Transverse colon (tissue), 4 donors: ENCODE data around the gene TULP3. TPM values are rescaled to one million over a fixed set of nuclear protein-coding genes. Genes with fewer than 3 reads are reported as not detected.
"Not testable (repeated sequence)": the region's sequence is repeated elsewhere in the genome, so short reads cannot be mapped to it uniquely, and the experiment has no call there.

Experiments
- DNase-seq: peaks from one replicate; pipeline ENCODE4 v3.0.0-alpha.2; 2019
- H3K27ac ChIP-seq, 4 donors: fragments of 200-600 bp; sonication (generic); 2 replicates each; pipeline ENCODE4 v1.5.1; 2016 to 2018; ENCODE audit warnings: inconsistent platforms in 4 of 4
- H3K27me3 ChIP-seq: fragments of 200-600 bp; sonication (generic); 2 replicates; pipeline ENCODE4 v1.5.1; 2017; ENCODE audit warnings: inconsistent platforms
- H3K36me3 ChIP-seq, 4 donors: fragments of 200-600 bp; sonication (generic); 2 replicates each; pipeline ENCODE4 v1.5.1; 2017 to 2019; ENCODE audit warnings: inconsistent platforms in 4 of 4
- H3K4me1 ChIP-seq, 4 donors: fragments of 200-600 bp; sonication (generic); 2 replicates each; pipeline ENCODE4 v1.5.1; 2017 to 2020; ENCODE audit warnings: inconsistent platforms in 4 of 4
- H3K4me3 ChIP-seq, 4 donors: fragments of 200-600 bp; sonication (generic); 1 replicate in 1 of 4; 2 replicates in 3 of 4; pipeline versions ENCODE4 v1.5.1 to v1.6.1; 2017 to 2019; ENCODE audit warnings: inconsistent platforms in 4 of 4
- H3K9me3 ChIP-seq, 2 donors: fragments of 200-600 bp; sonication (generic); 2 replicates each; pipeline ENCODE4 v1.5.1; 2017 to 2019; ENCODE audit warnings: inconsistent platforms in 2 of 2
- EP300 ChIP-seq: sonication (generic); formaldehyde crosslinking; IDR thresholded peaks from one replicate; pipeline ENCODE4 v1.6.1; 2017; ENCODE audit warnings: antibody characterized with exemption, low read depth
- POLR2A ChIP-seq: fragments of 450-650 bp; IDR thresholded peaks from one replicate; pipeline ENCODE4 v1.6.1; 2016; ENCODE audit warnings: antibody characterized with exemption, mild to moderate bottlenecking, moderate library complexity
- POLR2AphosphoS5 ChIP-seq, 3 donors: sonication (generic); formaldehyde crosslinking; IDR thresholded peaks; one replicate each; pipeline ENCODE4 v1.6.1; 2016; ENCODE audit warnings: antibody characterized with exemption in 3 of 3
- WGBS, 2 donors: methylation state at CpG; one replicate each; pipeline ENCODE4 v1.1.5; 2018; ENCODE audit warnings: low coverage in 1 of 2; 5-methylcytosine and 5-hydroxymethylcytosine counted together
- in situ Hi-C, 4 donors: fragments of 200-750 bp; cut with MboI; loops; one replicate each; pipeline versions ENCODE4 v1.15.0 to v1.15.1; 2017; ENCODE audit warnings: low sequenced_read_pairs in 3 of 4, low pct_ligation_motif_present in 1 of 4, low pct_unique_long_range_greater_than_20kb in 1 of 4
- intact Hi-C: fragments of 100-400 bp; cut with DNase I; formaldehyde crosslinking; loops from one replicate; pipeline ENCODE4 v1.15.1; 2023; ENCODE audit warnings: low total_unique reads
- total RNA-seq, 4 donors: library from RNA; depleted of rRNA; stranded (reverse); fragments of >200 nt; gene quantifications; one replicate each; pipeline ENCODE4 v1.1.0, GENCODE V29; 2016
- TF ChIP-seq, protein P1 (sequence below), 5 experiments: fragments of 200-600 bp in 3 of 5; fragments of 450-650 bp in 2 of 5; sonication (generic) in 3 of 5; IDR thresholded peaks; 1 replicate in 2 of 5; 2 replicates in 3 of 5; pipeline ENCODE4 v1.5.1; 2016 to 2017; ENCODE audit warnings: antibody characterized with exemption in 5 of 5, inconsistent platforms in 3 of 5, mild to moderate bottlenecking in 2 of 5, moderate library complexity in 1 of 5

Gene TULP3
- total RNA-seq, 4 donors from 2014 or later: 7.4 to 21.3 (median 16.9) TPM

- DNase-seq: no peak
- in situ Hi-C loops (loop anchor here (25.0 kb wide), 1 partner anchor 179 kb away; no protein-coding TSS in a partner anchor), intact Hi-C loops (loop anchor here (5.0 to 10.0 kb wide), 2 partner anchors 86 to 184 kb away; no protein-coding TSS in a partner anchor)
- no peak overlapping the region for H3K4me3 ChIP-seq
- WGBS, 2 donors: 92% methylated on average over 2 of the region's 2 CpGs; no CpG with 5 or more reads in 1 of the 2 donors
- peaks cover 0 to 23% (median 14%) of the 10 kb centered on the region in 4 donors for H3K4me1 ChIP-seq
- no peak overlapping the region for H3K27ac ChIP-seq
- H3K27me3 ChIP-seq: no peaks in the 10 kb centered on the region
- no peaks in the 10 kb centered on the region for H3K36me3 ChIP-seq
- H3K9me3 ChIP-seq: no peaks in the 10 kb centered on the region
- TF ChIP-seq POLR2AphosphoS5 (IDR thresholded peaks at IDR 0.05) (no peak), POLR2A (no peak), EP300 (no peak)
- TF ChIP-seq, protein P1, sequence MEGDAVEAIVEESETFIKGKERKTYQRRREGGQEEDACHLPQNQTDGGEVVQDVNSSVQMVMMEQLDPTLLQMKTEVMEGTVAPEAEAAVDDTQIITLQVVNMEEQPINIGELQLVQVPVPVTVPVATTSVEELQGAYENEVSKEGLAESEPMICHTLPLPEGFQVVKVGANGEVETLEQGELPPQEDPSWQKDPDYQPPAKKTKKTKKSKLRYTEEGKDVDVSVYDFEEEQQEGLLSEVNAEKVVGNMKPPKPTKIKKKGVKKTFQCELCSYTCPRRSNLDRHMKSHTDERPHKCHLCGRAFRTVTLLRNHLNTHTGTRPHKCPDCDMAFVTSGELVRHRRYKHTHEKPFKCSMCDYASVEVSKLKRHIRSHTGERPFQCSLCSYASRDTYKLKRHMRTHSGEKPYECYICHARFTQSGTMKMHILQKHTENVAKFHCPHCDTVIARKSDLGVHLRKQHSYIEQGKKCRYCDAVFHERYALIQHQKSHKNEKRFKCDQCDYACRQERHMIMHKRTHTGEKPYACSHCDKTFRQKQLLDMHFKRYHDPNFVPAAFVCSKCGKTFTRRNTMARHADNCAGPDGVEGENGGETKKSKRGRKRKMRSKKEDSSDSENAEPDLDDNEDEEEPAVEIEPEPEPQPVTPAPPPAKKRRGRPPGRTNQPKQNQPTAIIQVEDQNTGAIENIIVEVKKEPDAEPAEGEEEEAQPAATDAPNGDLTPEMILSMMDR (IDR thresholded peaks at IDR 0.05): no peak
Observed at GRCh38 chr12:2858334-2858733, 32.4 kb upstream of the TULP3 start.

DNA sequence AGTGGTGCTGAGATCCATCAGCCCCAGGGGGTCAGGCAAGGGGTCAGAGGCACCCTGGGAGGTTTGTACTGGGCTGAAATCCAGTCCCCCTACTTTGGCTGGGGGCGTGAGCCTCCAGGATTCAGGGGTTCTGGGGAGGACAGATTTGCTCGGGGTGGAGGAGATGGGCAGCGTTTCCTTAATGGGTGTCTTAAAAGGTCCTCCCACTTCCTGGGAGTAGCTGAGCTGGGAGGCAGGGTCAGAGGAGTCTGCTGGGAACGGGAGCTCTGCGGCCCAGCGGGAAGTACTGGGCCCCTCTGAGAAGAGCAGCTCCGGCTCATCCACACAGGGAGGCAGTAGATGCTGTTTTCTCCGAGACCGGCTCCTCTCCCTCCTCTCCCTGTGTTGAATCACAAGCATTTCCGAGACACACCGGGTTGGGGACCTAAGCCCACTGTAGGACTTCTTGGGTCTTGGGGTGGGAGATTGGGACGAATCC is 31.7 kb upstream of the TULP3 start:
- H3K27ac ChIP-seq: no peak overlapping the region
- intact Hi-C loops: loop anchor here (5.0 to 10.0 kb wide), 2 partner anchors 86 to 183 kb away; no protein-coding TSS in a partner anchor
- no peaks in the 10 kb centered on the region for H3K9me3 ChIP-seq
- no peak for DNase-seq
- H3K36me3 ChIP-seq: no peaks in the 10 kb centered on the region
- in situ Hi-C loops: loop anchor here (25.0 kb wide), 1 partner anchor 178 kb away; no protein-coding TSS in a partner anchor
- WGBS, 2 donors: 95% methylated on average over 12 of the region's 12 CpGs; no CpG with 5 or more reads in 1 of the 2 donors
- H3K27me3 ChIP-seq: no peaks in the 10 kb centered on the region
- no peak for TF ChIP-seq POLR2AphosphoS5 (IDR thresholded peaks at IDR 0.05)
- TF ChIP-seq, protein P1 (IDR thresholded peaks at IDR 0.05): no peak
- TF ChIP-seq POLR2A: no peak
- no peak for TF ChIP-seq EP300
- peaks cover 0 to 18% (median 10%) of the 10 kb centered on the region in 4 donors for H3K4me1 ChIP-seq
- no peak overlapping the region for H3K4me3 ChIP-seq

GRCh38 chr12:2860170-2860569 is 30.5 kb upstream of the TULP3 start:
- Histone ChIP-seq H3K27me3 (no peaks in the 10 kb centered on the region), H3K4me1 (peaks cover 0 to 8% (median 6%) of the 10 kb centered on the region in 4 donors), H3K27ac (no peak overlapping the region), H3K4me3 (no peak overlapping the region), H3K9me3 (no peaks in the 10 kb centered on the region), H3K36me3 (no peaks in the 10 kb centered on the region)
- in situ Hi-C loops: loop anchor here (25.0 kb wide), 1 partner anchor 177 kb away; no protein-coding TSS in a partner anchor
- DNase-seq: no peak
- intact Hi-C loops: loop anchor here (1.0 kb wide), 1 partner anchor 157 kb away; no protein-coding TSS in a partner anchor
- no peak for TF ChIP-seq EP300
- no peak for TF ChIP-seq POLR2AphosphoS5 (IDR thresholded peaks at IDR 0.05)

DNA sequence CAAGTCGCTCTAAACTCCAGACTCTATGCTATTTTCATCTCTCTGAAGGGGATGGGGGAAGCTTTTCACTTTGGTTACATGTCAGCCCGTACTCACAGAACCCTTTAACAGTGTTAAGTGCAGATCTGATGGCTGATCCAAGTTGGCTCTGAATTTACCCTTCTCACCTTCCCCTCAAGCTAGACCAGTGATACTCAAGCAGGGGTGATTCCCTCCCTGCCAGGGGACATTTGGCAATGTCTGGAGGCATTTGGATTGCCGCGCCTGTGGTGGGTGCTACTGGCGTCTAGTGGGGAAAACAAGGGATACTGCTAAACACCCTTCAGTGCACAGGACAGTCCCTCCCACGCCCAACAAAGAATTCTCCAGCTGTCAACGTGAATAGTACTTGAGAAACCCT is 27.8 kb upstream of the TULP3 start:
- in situ Hi-C loops: loop anchor here (25.0 kb wide), 1 partner anchor 174 kb away; no protein-coding TSS in a partner anchor
- intact Hi-C loops: no loop called here
- no peak overlapping the region for H3K4me3 ChIP-seq
- H3K4me1 ChIP-seq: no peaks in the 10 kb centered on the region
- H3K27me3 ChIP-seq: no peaks in the 10 kb centered on the region
- TF ChIP-seq POLR2A (no peak), EP300 (no peak), POLR2AphosphoS5 (IDR thresholded peaks at IDR 0.05) (no peak)
- TF ChIP-seq, protein P1 (IDR thresholded peaks at IDR 0.05): no peak
- H3K27ac ChIP-seq: no peak overlapping the region
- no peaks in the 10 kb centered on the region for H3K9me3 ChIP-seq
- no peak for DNase-seq
- no peaks in the 10 kb centered on the region for H3K36me3 ChIP-seq
- 93 to 100% methylated on average over 1 to 7 of the region's 7 CpGs for WGBS, 2 donors

- H3K36me3 ChIP-seq, H3K9me3 ChIP-seq, H3K4me3 ChIP-seq, intact Hi-C loops, H3K27me3 ChIP-seq, H3K27ac ChIP-seq, H3K4me1 ChIP-seq, DNase-seq: not testable (repeated sequence)
- WGBS, 2 donors: 93 to 95% methylated on average over 6 to 7 of the region's 7 CpGs
- in situ Hi-C loops: loop anchor here (25.0 kb wide), 1 partner anchor 174 kb away; no protein-coding TSS in a partner anchor
Observed at GRCh38 chr12:2863402-2863801, 27.3 kb upstream of the TULP3 start.
